Karpas-422 (cell line): ENCODE measurements around the gene BCAS3. TPM values are rescaled to one million over a fixed set of nuclear protein-coding genes. Genes with fewer than 3 reads are reported as not detected.

Experiments used
- DNase-seq: peaks from one replicate; pipeline ENCODE4 v3.0.0-alpha.2; 2015
- H2AFZ ChIP-seq: fragments of 200-600 bp; sonication (generic); 2 replicates; pipeline ENCODE4 v1.6.1; 2014; ENCODE audit warnings: antibody characterized with exemption, low read length, mixed read lengths
- H3K27ac ChIP-seq: fragments of 200-600 bp; sonication (generic); 2 replicates; pipeline ENCODE4 v1.5.1; 2014; ENCODE audit warnings: mild to moderate bottlenecking, low read length, moderate library complexity
- H3K27me3 ChIP-seq: fragments of 200-600 bp; sonication (generic); 2 replicates; pipeline ENCODE4 v1.6.1; 2014; ENCODE audit warnings: low read length, mixed read lengths
- H3K36me3 ChIP-seq: fragments of 200-600 bp; sonication (generic); 2 replicates; pipeline ENCODE4 v1.6.1; 2014; ENCODE audit warnings: low read length, mixed read lengths; ENCODE audit not compliant: insufficient read depth
- H3K4me1 ChIP-seq: fragments of 200-600 bp; sonication (generic); 2 replicates; pipeline ENCODE4 v1.6.1; 2014; ENCODE audit warnings: mild to moderate bottlenecking, low read length, mixed read lengths
- H3K4me2 ChIP-seq: fragments of 200-600 bp; sonication (generic); 2 replicates; pipeline ENCODE4 v1.6.1; 2014; ENCODE audit warnings: low read length, low read depth, mild to moderate bottlenecking; ENCODE audit not compliant: poor library complexity, severe bottlenecking
- H3K4me3 ChIP-seq: fragments of 200-600 bp; sonication (generic); 2 replicates; pipeline ENCODE4 v1.5.1; 2014; ENCODE audit warnings: mild to moderate bottlenecking, antibody characterized with exemption, low read length, mixed read lengths
- H3K79me2 ChIP-seq: fragments of 200-600 bp; sonication (generic); 2 replicates; pipeline ENCODE4 v1.6.1; 2014; ENCODE audit warnings: mild to moderate bottlenecking, low read length, mixed read lengths
- H3K9ac ChIP-seq: fragments of 200-600 bp; sonication (generic); 2 replicates; pipeline ENCODE4 v1.6.0; 2014; ENCODE audit warnings: low read length
- H3K9me2 ChIP-seq: fragments of 200-600 bp; sonication (generic), shearing (Covaris generic); replicated peaks from 2 replicates; pipeline ENCODE4 v1.6.0; 2014; ENCODE audit warnings: mild to moderate bottlenecking, low read length, moderate library complexity; ENCODE audit not compliant: insufficient read depth
- H3K9me3 ChIP-seq: fragments of 300-700, 200-600 bp; sonication (generic); 2 replicates; pipeline ENCODE4 v1.6.1; 2014; ENCODE audit warnings: low read length, mixed read lengths
- H4K20me1 ChIP-seq: fragments of 200-600 bp; sonication (generic); 2 replicates; pipeline ENCODE4 v1.6.1; 2014; ENCODE audit warnings: mild to moderate bottlenecking, antibody characterized with exemption, low read length, low read depth; ENCODE audit not compliant: insufficient read depth
- total RNA-seq: library from RNA; depleted of rRNA; stranded (reverse); fragments of >200 nt; shearing (Covaris generic); gene quantifications from 2 replicates; pipeline ENCODE4 v1.2.3, GENCODE V29; 2014; ENCODE audit warnings: low replicate concordance

BCAS3 gene
- total RNA-seq, 1 experiment from 2014 or later: 42.6 TPM

DNA sequence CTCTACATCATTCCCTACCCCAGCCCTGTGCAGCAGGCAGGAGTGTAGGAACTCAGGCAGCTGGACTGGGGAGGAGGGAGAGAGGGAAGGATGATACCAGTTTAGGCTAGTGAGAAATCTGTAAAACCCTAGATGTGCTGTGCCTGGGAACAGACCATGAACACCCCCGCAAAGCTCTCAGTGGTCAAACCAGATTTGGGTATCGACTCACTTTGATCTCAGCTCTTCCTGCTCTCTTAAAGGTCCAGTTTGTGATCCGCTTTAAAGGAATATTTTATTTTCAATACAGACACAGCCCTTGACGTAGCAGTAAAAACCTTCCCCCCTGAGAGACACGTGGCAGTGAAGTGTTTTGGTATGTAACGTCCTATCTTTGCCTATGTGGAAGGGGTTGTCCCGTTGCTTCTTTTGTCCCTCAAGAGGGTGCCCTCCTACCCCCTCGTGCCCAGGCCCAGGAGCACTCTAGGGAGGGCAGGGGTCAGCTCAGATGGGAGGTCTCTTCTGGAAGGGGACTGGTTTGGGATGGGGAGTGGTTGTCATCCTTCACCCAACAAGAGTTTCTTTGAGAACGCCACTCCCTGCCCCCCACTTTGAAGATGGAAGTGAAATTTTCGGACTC, 702.7 kb downstream of the BCAS3 start:
- Histone ChIP-seq H3K4me1 (no peaks in the 10 kb centered on the region), H3K27me3 (no peaks in the 10 kb centered on the region), H3K9me3 (no peaks in the 10 kb centered on the region), H3K79me2 (no peaks in the 10 kb centered on the region), H2AFZ (no peak overlapping the region), H3K9ac (no peak overlapping the region), H3K4me3 (no peak overlapping the region), H3K4me2 (no peak overlapping the region), H3K27ac (no peak overlapping the region), H3K36me3 (no peaks in the 10 kb centered on the region), H3K9me2 (no peaks in the 10 kb centered on the region), H4K20me1 (no peaks in the 10 kb centered on the region)
- no peak for DNase-seq

DNA sequence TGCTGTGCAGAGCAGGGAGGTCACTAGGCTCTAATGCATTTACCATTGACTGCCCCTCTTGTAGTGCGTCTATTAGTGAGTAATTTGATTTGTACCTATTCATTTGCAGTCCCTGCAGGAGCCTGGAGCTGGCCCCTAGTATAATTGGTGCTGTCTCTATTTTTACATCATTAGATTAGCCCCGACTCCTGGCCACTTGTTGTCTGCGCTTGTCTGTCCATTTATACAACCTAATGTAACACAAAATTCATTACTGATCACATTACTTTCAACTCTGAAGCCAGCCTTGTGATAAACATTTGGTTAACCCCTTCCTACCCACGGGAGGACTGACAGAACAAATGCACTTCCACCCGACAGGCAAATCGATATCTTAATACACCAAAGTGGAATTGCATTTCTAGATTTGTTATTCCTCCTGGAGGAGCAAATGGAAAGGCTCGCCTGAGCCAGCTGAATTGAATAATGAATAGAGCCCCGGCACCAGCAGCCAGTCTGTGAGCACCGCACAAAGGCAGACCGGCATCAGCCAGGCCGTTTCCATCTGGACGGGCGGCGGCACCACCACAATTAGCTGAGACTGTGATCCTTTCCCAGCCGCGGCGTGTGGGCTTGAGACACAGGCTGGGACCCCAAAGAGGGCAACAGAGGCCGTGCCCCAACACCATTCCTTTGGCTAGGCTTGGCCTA, 703.3 kb downstream of the BCAS3 start:
- Histone ChIP-seq H2AFZ (no peak overlapping the region), H3K9me3 (no peaks in the 10 kb centered on the region), H3K4me1 (no peaks in the 10 kb centered on the region), H3K27ac (no peak overlapping the region), H4K20me1 (no peaks in the 10 kb centered on the region), H3K9me2 (no peaks in the 10 kb centered on the region), H3K4me2 (no peak overlapping the region), H3K9ac (no peak overlapping the region), H3K36me3 (no peaks in the 10 kb centered on the region), H3K4me3 (no peak overlapping the region), H3K79me2 (no peaks in the 10 kb centered on the region), H3K27me3 (no peaks in the 10 kb centered on the region)
- DNase-seq: no peak

DNA sequence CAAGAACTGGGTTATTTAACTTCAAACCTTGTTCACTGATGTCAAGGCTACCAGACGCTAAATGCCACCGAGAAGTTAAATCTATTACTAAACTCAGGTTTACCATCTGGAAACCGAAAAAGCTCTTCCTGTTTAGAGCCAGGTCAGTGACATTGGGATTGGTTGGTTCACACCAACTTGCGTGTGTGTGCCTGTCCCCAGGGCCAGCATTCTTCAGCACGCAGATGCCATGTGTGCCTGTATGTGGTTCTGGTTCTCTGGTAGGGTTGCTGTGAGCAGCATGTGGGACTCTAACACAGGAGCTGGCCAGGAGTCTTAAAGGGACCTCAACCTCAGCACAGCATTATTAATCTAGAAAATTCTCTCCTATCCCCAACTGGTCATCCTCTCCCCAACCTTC, 703.9 kb downstream of the BCAS3 start:
- Histone ChIP-seq H3K27ac (no peak overlapping the region), H3K9me2 (no peaks in the 10 kb centered on the region), H3K36me3 (no peaks in the 10 kb centered on the region), H3K9me3 (no peaks in the 10 kb centered on the region), H3K9ac (no peak overlapping the region), H4K20me1 (no peaks in the 10 kb centered on the region), H3K27me3 (no peaks in the 10 kb centered on the region), H2AFZ (no peak overlapping the region), H3K4me2 (no peak overlapping the region), H3K4me3 (no peak overlapping the region), H3K79me2 (no peaks in the 10 kb centered on the region), H3K4me1 (no peaks in the 10 kb centered on the region)
- DNase-seq: no peak

DNA sequence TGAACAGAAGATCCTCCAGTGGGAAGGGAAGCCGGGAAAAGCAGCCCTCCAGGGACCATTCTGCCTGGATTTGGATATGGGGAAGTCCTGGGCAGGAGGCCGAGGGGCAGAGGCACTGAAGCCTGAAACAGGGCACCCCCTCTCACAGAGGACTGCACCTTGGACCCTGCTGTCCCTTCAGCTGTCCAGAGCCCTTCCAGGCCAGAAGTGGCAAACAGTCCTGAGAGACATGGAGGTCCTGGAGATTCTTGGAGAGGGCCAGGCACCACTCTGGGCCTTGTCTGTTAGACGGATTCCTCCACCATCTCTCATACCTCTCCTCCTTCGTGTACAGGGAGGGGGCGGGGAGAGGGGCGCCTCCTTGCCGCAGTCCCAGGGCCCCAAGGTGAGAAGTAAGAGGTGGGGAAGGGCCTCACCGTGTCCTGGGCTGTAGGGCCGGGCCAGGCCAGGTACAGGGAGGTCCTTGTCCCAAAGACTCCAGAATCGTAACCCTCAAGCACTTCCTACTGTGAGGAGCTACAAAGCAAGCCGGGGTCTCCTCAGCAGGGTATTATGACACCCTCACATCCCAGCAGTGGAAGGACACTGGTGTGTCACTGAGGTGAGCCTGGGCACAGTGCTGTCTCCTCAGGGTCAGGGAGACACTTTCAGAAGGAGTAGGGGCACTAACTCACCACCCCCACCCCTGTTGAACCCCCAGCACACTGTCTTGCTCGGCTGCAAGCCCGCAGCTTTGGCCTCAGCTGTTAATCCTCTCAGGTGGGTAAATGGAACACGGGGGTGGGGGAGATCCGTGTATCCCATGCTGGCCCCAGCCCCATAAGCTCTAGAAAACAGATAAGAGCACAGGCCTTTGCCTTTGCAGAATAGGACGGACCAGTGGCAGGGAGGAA, 705.4 kb downstream of the BCAS3 start:
- Histone ChIP-seq H3K4me1 (no peaks in the 10 kb centered on the region), H3K79me2 (no peaks in the 10 kb centered on the region), H3K9me3 (no peaks in the 10 kb centered on the region), H3K4me3 (no peak overlapping the region), H3K9me2 (no peaks in the 10 kb centered on the region), H3K36me3 (no peaks in the 10 kb centered on the region), H3K4me2 (no peak overlapping the region), H4K20me1 (no peaks in the 10 kb centered on the region), H2AFZ (no peak overlapping the region), H3K27me3 (no peaks in the 10 kb centered on the region), H3K9ac (no peak overlapping the region), H3K27ac (no peak overlapping the region)
- DNase-seq: no peak

DNA sequence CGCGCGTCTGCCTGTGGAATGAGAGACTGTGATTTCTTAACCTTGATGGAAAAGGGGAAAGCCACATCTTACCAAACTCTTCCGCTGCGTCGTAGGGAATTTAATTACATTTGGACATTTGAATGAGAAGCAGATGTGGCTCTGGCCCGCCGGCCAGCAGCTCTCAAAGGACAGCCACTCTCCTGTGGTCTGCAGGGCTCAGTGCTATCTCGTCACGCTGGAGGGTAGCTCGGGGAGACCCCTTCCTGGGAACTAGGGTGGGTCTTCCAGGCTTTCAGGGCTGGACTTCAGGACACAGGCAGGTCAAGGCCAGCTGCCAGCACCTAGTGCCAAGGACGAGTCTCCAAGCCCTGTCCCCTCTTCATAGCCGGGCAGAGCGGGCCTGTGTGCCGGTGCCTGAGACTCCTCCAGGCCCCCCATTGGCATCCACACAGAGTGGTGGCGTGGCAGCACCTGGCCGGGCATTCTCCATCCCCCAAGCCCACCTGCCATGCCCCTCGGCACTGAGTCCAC, 706.1 kb downstream of the BCAS3 start:
- Histone ChIP-seq H3K79me2 (no peaks in the 10 kb centered on the region), H2AFZ (no peak overlapping the region), H4K20me1 (no peaks in the 10 kb centered on the region), H3K27me3 (no peaks in the 10 kb centered on the region), H3K27ac (no peak overlapping the region), H3K4me1 (no peaks in the 10 kb centered on the region), H3K4me3 (no peak overlapping the region), H3K4me2 (no peak overlapping the region), H3K36me3 (no peaks in the 10 kb centered on the region), H3K9me2 (no peaks in the 10 kb centered on the region), H3K9me3 (no peaks in the 10 kb centered on the region), H3K9ac (no peak overlapping the region)
- DNase-seq: no peak

DNA sequence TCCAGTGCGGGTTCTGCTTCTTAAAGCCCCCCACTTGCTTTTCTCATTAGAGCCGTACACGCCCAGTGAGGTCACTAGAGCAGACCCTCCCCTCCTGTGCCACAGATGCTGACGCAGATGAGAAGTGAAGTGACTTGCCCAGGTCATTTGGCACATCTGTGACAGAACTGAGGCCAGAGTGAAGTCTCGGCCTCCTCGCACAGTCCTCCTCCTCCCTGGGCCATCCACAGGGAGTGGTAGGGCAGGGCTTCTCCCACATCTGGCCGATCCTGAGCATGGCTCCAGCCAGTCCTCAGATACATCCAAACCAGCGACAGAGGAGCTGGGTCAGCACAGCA, 706.7 kb downstream of the BCAS3 start:
- H3K27ac ChIP-seq: no peak overlapping the region
- H3K4me2 ChIP-seq: no peak overlapping the region
- no peaks in the 10 kb centered on the region for H3K27me3 ChIP-seq
- H3K9me3 ChIP-seq: no peaks in the 10 kb centered on the region
- no peak overlapping the region for H3K9ac ChIP-seq
- H4K20me1 ChIP-seq: no peaks in the 10 kb centered on the region
- H3K36me3 ChIP-seq: no peaks in the 10 kb centered on the region
- no peak overlapping the region for H3K4me3 ChIP-seq
- H3K79me2 ChIP-seq: no peaks in the 10 kb centered on the region
- H3K9me2 ChIP-seq: no peaks in the 10 kb centered on the region
- no peaks in the 10 kb centered on the region for H3K4me1 ChIP-seq
- no peak overlapping the region for H2AFZ ChIP-seq
- no peak for DNase-seq

DNA sequence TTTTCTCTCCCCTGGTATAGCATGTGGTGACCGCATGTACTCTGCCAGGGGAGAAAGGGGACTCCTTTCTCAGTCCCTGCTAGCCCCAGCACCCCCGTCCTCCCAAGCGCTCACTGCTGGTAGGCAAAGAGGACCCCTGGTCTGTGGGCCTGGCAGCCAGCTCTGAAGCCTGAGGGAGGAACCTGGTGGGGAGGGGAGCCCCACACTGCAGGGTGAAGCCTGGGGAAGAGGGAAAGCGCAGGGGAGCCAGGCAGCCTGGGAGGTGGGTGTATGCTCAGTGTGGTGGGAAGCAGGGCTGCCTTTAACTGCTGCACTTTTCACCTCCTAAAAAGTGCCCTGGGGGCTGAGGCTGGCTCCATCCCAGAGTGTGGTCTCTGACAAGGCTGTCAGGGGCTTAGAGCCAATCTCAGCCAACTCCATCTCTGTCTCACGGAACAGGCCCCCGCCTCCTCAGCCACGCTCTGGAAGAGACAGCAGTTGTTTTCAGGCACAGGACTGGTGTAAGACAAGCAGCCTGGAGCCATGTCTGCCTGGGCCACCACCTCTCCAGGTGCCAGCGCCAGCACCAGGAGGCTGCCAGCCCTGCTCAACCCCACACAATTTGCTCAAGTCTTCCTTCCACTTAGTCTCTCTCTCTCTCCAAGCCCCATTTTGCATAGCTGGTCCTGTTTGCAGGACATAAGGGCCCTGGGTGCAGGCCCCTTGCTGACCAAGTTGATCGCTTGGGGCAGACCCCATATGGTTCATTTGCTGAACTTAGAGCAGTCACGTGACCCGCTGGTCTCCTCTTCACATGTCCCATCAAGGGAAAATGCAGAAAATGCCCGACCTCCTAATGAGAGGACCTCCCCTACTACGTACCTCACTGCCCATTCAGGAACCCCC, 707.3 kb downstream of the BCAS3 start:
- Histone ChIP-seq H3K9ac (no peak overlapping the region), H3K36me3 (no peaks in the 10 kb centered on the region), H3K4me3 (no peak overlapping the region), H3K27ac (no peak overlapping the region), H3K9me3 (no peaks in the 10 kb centered on the region), H4K20me1 (no peaks in the 10 kb centered on the region), H3K9me2 (no peaks in the 10 kb centered on the region), H3K27me3 (no peaks in the 10 kb centered on the region), H2AFZ (no peak overlapping the region), H3K4me1 (no peaks in the 10 kb centered on the region), H3K4me2 (no peak overlapping the region), H3K79me2 (no peaks in the 10 kb centered on the region)
- no peak for DNase-seq
